Stimulated activated CD8-positive, alpha-beta memory T cell treated with anti-CD3 and anti-CD28 coated beads, Interleukin-15, amount 100 ng/mL, for 24 hours (primary cell): ENCODE results near the gene GFER.

Source experiments
- DNase-seq: peaks from one replicate; pipeline ENCODE4 v3.0.0-alpha.2; 2020; ENCODE audit warnings: low read depth

The GFER gene

DNA sequence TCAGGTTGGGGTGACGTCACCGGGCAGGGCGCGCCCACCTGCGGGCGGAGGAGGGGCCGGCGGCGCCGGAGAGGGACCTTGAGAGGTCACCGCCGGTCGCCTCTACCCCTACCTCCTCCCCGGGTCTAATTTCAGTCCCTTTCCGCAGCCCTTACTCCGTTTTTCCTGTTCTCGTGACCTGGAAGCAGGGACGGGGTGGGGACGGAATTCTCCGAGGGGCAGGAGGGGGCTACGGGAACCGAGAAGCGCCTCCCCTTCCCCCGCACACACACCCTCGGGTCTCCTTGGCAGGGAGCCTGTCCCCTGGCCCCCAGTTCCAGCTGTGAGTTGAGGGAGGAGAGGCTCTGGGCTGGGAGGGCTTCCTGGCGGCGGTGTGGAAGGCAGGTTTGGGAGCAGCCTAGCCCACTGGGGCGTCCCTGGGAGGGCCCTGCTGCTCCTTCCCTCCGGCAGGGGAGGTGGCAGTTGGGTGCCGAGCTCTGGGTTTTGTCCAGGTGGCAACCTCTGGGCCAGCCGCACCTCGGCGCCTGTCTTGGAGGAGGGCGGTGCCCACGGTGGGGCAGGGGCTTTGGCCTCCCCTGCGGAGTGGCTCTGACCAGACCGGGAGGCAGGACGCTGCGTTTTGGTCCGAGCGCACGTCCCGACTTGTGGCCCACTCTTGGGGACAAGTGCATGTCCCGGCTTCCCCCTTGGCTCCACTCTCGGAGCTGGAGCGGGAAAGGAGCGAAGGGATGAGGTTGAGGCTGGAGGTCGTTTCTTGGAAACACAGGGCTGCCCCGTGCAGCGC, 6.5 kb downstream of the GFER start:
- no peak for DNase-seq

DNA sequence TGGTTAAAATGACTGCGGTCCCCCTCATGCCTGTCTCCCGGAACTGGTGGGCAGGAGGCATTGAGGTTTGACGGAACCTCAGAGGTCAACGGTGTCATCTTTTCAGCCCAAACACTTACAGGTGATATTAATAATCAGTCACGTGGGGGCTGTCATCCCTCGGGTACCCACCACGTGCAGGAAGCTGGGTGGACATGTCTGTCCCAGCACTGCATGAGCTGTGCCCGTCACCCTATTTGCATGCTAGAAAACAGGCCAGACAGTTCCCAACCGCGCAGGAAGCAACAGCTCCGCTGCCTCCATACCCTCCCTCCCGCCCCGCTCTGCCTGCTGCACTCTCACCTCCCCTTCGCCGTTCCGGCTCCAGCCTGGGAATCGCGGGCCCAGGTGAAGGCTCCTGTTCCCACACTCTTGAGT, 7.2 kb downstream of the GFER start:
- no peak for DNase-seq

DNA sequence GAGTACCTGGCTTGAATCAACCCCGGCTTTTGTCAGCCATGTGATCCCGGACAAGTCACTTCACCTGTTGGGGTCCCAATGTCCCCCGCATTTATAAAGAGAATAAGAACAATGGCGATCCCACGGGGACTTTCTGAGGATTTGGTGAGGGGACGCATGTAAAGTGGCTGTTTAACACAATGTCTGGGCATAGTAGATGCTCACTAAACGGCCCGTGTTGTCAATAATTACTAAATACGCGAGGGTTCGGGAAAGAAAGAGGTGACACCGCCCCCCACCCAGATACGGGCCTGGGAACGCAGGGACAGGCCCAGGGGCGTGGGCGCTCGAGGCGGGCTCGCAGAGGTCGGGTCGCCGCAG, 7.6 kb downstream of the GFER start:
- DNase-seq = no peak

DNA sequence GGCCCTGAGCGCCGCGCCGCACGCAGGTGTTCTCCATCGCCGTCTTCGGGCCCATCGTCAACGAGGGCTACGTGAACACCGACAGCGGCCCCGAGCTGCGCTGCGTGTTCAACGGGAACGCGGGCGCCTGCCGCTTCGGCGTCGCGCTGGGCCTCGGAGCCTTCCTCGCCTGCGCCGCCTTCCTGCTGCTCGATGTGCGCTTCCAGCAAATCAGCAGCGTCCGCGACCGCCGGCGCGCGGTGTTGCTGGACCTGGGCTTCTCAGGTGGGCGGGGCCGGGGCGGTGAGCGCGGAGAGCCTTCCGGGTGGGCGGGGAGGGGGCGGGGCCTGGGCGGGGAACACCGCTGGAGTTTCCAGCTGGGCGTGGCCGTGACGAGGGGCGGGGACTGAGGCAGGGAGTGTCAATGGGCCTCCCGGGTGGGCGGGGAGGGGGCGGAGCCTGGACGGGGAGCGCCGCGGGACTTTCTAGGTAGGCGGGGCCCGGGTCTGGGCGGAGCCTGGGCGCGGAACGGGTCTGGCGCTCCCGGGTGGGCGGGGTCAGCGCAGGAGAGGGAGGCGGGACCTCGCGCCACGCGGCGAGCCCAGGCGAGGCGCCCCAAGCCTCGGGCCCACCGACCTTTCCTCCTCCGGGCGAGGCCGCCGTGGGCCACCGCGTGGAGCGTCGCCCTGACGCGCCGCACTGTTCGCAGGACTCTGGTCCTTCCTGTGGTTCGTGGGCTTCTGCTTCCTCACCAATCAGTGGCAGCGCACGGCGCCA, 8.1 kb downstream of the GFER start:
- DNase-seq = peak; percentile 95

DNA sequence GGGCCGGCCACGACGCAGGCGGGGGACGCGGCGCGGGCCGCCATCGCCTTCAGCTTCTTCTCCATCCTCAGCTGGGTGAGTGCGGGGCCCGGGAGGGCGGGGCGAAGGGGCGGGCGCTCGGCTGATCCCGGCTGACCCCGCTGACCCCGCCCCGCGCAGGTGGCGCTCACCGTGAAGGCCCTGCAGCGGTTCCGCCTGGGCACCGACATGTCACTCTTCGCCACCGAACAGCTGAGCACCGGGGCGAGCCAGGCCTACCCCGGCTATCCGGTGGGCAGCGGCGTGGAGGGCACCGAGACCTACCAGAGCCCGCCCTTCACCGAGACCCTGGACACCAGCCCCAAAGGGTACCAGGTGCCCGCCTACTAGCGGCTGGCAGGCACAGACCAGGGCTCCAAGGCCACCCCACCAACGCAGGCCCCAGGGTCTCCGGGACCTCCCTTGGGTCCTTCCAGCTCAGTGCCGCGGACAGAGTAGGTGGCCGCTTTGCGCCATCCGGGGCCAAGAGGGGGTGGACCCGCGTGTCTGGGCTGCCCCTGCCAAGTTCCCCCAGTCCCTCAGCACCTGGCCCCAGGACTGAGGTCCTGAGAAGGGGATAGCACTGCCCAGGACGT, 8.8 kb downstream of the GFER start:
- no peak for DNase-seq

DNA sequence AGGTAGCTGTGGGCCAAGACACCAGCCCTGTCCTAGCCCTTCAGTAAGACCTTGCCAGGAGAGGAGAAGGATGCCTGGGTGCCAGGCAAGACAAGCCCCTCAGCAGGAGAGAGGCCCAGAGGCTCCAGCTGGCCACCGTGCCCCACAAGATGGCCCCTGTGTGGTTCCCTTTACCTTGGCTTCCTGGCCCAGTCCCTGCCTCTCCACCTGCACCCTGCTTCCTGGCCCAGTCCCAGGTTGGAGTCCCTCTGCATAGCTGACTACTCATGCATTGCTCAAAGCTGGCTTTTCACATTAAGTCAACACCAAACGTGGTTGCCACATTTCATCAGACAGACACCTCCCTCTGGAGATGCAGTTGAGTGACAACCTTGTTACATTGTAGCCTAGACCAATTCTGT, 9.7 kb downstream of the GFER start:
- no peak for DNase-seq

DNA sequence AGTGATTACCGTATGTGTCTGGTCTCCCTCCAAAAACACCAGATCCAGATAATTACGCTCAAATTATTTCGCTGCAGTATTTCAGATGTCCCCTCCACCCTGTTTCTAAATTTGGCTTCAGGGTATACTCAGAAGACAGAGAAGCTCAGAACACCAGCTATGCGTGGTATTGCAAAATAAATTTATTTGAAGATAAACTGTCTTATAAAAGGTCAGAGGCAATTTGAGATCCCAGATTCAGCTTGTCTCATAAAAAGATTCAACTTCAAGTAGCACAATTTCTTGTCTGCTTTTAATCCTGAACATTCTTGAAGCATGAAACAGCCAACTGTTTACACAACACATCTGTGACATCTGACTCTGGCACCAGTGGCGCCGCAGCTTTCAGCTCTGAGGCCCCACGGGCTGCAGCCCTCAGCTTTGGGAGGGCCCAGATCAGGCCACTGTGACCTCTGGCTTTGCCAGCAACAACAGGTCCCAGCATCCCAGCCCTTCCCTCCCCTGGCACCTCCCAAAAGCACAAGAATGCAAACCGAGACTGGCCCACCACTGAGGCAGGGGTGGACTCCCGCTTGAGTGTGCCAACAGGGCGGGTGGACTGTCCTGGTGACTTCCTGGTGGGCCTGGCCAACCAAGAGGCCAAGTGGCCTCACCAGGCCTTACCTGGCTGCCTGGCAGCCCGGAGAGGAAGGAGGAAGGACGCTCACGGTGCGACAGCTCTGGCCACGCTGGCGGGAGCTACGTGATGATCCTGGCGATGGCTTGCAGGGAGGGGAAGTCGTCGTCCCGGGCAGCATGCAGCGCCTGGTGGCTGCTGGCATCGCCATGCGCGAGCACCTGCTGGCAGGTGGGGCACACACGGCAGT, 13.7 kb downstream of the GFER start:
- DNase-seq = no peak

DNA sequence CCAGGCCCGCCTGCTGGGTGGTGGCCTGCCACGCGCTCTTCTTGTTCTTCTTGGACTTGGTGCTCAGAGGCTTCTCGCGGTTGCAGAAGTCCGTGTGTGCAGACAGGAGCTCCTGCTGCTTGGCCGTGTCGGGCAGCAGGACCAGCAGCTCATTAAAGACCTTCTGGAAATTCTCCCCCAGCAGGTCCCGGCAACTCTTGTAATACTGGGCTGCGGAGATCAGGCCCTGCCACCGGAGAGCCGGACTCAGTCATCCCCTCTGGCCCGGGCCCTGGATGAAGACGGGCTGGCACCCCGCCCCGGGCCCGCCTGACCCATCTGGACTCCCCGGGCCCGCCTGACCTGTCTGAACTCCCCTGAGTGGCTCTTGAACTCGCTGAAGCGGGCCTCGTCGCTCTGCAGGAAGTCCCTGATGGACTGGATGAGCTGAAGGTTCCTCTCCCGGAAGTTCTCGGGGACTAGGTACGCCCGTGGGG, 14.4 kb downstream of the GFER start:
- DNase-seq = no peak

DNA sequence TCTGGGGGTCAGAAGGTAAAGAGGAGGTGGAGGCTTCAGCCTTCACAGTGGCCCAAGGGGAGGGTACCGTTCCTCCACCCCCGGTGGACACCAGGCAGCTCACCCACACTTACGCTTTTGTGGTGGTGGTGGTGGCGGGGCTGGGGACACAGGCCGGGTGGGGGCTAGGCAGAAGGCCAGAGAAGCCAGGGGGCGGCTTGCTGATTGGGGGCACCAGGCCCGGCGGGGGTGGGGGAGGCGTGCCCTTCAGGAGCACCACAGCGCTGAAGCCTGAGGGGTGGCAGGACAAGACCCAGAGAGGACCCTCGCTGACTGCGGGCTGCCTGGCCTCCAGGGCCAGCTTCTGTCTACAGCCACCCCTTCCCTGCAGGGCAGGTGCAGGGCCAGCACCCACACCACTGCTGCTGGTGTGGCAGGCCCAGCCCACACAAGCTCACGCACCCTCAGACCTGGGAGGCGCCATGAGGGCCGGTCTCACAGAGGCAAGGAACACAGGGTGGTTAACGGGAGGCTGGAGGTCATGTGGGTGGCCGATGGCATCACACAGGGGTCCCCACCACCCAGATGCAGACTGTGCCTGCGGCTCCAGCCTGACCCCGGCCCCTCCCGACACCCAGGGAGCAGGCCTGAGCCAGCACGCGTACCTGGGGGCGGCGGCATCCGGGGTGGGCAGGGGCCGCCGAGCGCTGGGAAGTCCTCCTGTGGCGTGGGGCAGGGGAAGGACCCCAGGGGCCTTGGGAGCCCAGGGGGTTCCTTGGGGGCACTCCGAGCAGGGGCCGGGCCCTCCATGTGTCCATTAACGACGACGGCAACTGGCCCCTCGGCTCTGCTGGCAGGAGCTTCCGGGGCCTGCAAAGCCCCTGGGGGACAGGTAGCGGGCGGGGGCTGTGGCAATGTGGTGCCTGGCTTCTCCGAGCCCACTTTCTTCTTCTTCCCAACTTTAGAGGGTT, 15.1 kb downstream of the GFER start:
- no peak for DNase-seq

DNA sequence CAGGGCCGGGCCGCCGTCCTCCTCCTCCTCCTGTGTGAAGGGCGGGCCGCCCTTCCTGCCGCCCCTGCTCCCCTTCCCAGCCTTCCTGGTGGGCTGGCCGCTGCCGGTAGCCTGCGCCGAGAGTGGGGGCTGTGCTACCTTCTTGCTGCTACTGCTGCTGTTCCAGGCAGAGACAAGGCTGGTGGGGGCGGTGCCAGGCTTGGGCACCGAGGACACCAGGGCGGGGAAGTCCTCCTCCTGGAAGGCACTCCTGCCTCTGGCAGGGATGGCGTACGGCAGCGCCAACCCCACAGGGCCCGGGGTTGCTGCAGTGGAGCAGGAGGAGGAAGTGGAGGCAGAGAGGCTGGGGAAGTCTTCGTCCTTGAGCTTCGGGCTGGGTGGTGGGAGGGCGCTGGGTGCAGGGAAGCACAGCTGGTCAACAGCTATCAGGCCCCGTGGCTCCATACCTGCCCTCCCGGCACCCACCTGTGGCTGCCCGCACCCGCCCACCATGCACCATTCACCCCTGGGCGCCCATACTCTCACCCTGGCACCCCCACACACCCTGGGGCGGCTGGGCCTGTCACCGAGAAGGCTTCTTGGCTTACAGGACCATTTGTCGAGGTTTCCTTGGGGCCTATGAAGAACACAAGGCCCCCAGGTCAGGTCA, 16.0 kb downstream of the GFER start:
- DNase-seq = no peak

DNA sequence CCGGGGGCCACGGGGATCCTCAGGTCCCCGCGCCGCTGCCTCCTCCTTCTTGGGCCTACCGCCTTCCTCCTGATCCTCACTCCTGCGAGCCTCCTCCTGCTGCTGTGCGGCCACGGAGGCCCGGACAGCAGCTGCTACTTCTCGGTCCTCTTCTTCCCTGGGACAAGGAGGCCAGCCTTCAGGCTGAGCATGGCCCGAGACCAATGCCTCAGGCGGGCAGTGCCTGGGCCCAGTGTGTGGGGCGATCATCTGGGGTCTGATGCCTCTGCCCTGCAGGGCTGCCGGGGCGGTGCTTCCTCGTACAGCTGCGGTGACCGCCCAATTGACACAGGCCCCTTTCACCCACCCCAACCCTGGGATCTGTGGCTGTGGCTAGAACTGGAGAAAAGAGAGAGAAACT, 17.0 kb downstream of the GFER start:
- no peak for DNase-seq

DNA sequence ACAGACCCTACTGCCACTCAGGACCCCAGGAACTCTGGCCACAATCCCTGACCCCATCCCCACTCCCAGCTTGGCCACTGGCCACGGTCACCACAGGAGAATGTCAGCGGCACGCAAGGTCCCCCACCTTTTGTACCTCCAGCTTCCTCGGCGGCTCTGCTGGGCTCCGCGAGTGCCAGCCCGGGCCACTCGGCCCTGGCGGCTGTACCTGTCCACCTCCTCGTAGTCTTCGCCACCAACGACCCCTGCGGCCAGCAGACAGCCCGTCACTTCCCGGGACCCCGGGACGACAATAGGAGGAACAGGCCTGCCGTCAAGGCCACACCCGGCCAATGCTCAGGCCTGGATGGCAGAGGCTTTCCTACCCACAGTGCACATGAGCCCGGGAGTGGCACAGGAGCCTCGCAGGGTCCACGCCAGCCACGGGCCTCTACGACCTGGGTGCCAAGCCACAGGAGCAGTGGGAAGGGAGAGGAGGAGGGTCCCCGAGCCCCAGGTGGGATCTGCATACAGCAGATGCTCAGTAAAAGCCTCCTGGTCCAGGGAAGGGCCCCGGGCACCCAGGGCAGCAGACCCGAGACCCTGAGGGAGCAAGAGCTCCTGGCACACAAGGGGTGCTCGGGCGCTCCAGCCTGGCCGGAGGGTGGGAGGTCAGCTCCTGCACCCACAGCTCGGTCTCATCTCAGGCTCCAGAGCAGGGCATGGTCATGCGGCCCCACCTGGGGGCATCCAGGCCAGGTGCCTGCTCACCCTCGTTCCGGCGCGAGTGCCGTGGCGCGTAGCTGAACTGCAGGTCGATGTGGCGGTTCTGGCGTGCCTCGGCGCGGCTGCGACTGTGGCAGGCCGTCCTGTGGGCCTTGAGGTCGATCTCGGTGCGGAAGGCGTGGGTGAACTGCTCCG, 17.7 kb downstream of the GFER start:
- DNase-seq = no peak

DNA sequence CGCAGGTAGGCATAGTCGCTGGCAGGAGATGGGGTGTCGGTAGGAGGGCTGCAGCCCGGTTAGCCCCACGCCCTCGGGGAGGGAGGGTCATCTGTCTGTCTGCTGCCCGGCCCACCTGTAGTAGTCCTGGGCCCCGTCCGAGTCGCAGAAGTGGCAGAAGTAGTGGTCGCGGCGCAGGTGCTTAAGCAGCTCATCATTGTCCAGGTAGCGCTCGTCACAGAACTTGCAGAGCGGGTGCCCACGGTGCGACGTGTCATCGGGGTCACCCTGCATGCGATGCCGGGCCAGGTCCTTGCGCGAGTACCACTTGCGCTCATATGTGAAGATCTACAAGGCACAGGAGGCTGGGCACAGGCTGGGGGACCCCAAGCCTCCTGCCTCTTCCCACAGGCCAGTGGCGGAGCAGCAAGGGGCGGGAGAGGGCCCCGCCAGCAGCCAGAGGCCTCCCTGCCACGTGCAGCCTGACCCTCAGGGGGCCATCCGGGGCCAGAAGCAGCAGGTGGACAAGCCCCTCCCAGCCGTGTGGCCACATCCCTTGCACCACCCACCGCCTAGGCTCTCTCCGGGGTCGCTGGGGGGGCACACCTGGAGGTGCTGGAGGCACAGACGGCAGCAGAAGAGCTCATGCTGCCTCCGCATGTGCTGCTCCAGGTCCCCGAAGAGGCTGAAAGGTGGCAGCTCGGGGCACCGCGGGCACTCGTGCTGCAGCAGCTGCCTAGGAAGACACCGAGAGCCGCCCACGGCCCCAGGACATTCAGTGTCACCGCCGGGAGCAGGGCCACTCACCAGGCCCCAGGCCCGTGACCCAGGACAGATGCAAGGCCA, 18.6 kb downstream of the GFER start:
- DNase-seq = no peak

DNA sequence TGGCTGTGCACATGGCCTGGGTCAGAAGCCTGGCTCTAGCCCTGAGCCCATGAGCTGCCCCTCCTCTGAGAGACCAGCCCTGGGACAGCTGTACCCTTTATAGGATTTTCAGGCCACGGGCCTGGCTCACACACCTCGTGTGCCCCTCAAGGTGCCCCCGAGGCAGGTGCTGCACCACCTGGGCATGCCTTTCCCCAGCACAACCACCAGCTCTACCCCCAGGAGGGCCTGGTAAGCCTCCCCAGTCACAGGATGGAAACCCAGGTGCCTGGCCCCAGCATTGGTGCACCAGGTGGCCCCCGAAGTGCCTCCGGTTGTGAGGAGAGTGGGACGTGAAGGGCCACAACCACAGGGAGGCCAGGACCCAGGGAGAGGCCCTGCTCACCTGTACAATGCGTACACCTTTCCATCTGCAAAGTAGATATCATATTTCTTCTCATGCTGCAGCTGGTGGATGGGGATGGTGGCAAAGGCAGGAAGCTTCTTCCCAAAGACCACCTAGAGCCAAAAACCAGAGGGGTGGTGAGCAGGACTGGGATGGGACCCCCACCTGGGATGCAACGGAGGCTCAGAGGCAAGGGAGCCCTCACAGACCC, 19.3 kb downstream of the GFER start:
- DNase-seq = no peak

DNA sequence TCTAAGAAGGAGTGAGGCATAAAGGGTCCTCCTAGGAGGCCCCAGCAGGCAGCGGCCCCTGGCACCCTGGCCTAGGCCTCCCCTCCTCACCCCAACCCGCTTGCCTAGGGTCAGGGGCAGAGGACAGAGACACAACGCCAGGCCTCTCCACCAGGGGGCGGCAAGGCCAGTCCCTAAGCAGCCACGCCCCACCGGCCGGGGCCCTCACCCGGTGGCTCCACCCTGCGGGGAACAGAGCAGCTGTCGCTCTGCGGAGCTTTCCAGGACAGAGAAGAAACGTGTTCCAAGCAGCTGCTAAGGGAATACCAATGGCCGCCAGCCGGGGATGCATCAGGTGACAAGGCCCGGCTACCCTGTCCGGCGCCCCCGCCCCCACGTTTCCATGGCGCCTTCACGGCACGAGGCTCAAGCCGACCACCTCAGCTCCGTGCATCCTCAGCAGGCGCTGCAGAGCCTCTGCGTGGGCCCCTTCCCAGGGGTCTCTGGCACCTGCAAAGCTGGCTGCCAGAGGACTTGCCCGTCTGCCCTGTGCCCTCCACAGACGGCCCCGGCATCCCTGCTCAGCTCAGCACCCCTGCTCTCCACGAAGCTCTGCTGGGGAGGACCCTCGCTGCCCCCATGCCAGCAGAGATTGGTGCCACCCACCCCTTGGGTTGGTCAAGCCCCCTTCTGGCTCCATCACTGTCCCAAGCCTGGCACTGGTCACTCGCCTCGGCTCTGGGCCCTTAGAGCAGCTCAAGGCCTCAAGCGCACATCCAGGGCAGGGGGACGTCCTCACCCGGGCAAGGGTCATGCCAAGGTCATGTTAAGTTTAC, 20.0 kb downstream of the GFER start:
- DNase-seq = peak; percentile 69

DNA sequence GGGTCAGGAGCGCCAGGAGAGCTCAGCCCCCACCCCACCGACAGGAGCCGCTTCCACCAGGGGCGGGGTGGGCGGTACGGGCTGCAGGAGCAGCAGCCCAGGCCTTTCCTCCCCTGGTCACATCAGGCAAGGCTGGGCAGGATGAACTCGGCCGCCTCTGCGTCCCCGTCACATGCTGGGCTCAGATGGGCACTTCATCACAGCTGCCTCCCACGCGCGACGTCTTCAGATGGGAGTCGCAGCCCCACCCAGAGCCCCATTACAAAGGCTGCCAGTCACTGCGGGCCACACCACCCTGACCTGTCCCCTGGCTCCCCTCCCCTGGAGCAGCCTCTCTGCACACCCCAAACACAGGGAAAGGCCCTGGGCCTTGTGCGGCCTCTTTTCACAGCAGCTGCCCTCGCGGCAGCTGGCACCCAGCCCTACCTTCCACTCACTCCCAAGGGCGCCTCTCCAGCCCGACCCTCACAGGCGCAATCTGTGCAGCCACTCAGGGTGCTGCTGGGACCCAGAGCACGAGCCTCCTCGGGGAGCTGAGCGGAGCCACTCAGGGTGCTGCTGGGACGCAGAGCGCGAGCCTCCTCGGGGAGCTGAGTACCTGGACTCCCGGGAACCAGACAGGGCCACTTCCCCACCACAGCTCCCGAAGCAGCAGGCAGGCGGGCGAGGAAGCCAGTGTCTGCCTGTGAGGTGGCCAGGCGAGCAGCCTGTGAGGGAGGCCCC, 21.0 kb downstream of the GFER start:
- no peak for DNase-seq

DNA sequence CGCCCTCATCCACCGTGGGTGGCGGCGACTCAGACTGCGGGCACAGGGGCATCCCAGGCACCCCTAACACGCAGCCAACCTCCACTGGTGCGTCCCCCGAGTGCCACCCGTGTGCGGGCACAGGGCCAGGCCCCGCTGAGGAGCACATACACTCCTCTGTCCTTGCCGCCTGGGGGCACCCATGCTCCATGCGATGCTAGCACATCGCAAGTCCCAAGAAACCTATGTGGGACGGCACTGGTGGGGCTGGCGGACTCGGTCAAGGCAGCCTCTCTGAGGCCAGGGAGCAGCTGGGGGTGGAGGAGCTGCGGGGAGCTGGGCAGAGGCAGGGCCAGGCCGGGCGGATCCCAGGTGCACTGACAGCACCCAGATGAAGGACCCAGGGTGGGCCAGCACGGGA, 21.7 kb downstream of the GFER start:
- DNase-seq = no peak
